HG02678 (cell line): ENCODE data around the gene DPP10.
"Not testable (repeated sequence)": the region's sequence is repeated elsewhere in the genome, so short reads cannot be mapped to it uniquely, and the experiment has no call there.

Experiments used
- ATAC-seq: cut with Tn5 transposase; IDR thresholded peaks from one replicate; pipeline ENCODE4 v1.9.1; 2021; ENCODE audit warnings: mild to moderate bottlenecking, moderate library complexity; ENCODE audit not compliant: unreplicated experiment

The DPP10 gene

DNA sequence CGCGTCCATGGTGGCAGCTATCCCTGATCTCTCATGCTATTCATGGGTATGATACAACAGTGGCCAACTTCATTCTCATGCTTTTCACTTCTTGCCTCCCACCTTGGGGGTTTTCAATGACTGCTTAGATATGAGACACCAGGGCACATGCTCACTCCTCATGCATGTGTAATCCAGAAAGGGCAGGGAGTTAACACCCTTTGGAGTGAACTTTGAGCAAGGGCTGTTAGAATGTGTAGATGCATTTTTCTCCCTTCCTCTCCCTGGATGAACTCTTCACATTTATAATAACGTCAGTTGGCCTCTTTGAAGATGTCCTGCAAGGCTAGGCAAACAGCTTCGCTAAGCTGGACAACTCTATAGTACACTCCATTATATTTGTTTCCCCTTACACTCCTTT is 56.7 kb downstream of the DPP10 start:
- no peak for ATAC-seq

DNA sequence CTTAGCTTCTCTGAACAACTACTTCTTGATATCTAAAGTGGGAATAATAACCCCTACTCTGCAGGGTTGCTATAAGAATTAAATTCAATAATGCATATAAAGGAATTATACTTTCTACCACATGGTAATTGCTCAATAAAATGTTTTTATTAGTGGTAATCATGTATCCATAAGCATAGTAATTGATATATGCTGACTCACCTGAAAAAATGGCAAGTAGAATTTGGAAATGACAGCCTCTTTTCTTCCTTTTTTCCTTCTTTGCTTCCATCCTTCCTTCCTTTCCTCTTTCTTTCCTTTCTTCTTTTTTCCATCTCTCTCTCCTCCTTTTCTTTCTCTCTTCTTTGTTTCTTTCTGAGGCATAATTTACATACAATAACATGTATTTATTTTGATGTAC is 65.3 kb downstream of the DPP10 start:
- no peak for ATAC-seq

DNA sequence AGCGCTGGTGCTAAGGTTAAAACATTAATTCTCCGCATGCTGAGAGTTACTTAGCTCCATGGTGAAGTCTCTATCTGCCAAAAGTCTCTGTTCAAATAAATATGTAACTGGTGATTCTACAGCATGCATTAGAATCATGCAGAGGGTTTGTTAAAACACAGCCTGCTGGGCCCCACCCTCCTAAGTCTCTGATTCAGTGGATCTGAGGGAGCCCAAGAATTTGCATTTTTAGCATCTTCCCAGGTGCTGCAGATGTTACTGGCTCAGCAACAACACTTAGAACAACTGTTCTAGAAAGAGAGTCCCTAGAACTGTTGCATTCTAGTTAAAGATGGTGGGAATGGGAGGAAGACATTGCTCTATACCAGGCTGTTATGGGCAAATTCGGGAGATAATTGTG is 73.4 kb downstream of the DPP10 start:
- ATAC-seq = no peak

DNA sequence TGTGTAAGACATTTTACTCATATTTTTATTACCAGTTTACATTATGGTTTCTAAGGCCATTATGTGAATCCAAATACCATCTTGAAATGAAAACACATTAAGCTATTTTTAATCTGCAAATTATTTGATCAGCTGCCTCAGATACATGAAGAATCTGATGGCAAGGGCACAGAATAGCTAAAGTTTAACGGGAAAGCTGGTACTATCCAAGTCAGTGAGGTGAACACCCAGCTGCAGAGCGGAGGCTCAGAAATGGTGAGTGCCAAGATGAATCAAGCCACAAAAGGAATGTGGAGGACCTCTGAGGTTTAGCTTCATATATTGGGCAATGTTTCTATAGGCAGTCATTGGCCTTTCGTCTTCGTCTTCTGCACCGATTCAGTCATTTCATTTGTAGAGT is 75.1 kb downstream of the DPP10 start:
- no peak for ATAC-seq

DNA sequence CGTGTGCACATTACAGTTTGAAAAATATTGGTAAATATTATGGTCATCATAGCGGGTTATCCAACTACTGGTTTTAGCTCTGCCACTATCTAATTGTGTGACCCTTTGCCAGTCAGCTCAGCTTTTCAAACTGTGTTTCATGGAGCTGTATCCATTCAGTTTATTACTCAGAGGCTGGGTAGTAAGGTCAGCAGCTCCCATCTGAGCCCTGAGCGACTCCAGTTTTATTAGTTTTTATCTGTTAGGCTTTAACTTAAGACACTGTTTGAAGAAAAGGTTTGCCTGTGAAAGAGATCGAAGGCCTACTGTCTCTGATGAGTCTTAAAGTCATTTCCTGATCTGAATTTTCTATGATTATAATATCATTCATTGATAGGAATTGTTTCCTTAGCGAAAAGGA is 76.3 kb downstream of the DPP10 start:
- no peak for ATAC-seq

DNA sequence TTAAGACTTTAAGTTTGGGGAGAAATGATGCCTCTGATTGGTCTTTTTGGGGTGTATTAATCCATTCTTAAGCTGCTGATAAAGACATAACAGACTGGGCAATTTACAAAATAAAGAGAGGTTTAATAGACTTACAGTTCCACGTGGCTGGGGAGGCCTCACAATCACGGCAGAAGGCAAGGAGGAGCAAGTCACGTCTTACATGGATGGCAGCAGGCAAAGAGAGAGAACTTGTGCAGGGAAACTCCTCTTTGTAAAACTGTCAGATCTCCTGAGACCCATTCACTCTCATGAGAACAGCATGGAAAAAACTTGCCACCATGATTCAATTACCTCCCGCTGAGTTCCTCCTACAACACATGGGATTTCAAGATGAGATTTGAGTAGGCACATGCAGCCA is 80.2 kb downstream of the DPP10 start:
- not testable (repeated sequence) for ATAC-seq

DNA sequence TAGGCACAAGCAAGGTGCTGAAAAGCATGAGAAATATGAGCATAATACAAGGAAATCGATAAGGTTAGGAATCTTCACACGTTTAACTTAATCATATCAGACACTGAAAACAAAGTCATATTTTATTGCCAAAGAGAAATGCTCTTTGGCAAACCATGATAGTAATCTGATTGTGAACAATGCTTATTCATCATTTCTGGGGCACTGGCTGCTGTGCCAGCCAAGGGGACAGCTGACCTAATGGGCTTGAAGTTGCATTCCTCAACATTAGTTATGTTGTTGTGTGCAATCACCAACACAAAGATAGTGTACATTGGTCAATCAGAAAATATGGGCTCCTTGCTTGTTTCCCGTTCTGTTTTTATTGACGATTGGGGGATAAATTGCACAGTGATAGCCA is 83.5 kb downstream of the DPP10 start:
- no peak for ATAC-seq

DNA sequence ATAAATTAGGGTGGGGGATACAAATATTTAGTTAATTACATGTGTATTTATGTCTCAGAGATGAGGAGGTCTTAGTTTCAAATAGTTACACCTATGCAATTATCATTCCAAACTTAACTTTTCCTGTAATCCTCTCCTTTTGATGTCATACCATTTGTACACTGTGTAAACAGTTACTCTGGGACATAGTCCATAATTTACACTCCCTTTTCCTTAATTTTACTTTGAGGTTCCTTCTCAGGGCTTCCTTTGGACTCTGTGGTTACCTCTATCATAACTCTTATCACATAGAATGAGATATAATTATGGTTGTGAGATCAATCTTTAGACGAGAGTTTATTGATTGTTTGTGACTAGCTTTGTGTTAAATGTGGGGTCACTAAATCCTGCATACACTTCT is 84.4 kb downstream of the DPP10 start:
- ATAC-seq = no peak

DNA sequence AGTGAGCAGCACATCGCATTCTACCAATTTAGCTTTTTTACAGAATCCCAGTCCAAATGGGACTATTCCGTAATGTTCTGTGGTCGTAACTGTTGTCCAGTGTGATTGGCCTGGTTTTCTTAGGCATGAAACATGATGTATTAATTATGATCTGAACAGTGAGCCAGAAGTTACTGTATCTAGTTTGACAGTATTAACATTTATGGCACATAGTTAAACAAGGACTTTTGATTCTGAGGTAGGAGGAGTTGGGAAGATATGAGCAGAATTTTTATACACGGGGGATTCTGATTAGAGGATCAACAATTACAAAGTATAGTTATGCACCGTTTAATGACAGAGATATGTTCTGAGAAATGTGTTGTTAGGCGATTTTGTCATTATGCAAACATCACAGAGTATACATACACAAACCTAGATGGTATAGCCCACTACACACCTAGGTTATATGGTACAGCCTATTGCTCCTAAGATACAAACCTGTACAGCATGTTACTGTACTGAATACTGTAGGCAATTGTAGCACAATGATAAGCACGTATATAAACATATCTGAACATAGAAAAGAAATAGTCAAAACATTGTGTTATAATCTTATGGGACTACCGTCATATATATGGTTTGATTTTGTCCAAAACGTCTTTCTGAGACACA is 85.0 kb downstream of the DPP10 start:
- no peak for ATAC-seq

DNA sequence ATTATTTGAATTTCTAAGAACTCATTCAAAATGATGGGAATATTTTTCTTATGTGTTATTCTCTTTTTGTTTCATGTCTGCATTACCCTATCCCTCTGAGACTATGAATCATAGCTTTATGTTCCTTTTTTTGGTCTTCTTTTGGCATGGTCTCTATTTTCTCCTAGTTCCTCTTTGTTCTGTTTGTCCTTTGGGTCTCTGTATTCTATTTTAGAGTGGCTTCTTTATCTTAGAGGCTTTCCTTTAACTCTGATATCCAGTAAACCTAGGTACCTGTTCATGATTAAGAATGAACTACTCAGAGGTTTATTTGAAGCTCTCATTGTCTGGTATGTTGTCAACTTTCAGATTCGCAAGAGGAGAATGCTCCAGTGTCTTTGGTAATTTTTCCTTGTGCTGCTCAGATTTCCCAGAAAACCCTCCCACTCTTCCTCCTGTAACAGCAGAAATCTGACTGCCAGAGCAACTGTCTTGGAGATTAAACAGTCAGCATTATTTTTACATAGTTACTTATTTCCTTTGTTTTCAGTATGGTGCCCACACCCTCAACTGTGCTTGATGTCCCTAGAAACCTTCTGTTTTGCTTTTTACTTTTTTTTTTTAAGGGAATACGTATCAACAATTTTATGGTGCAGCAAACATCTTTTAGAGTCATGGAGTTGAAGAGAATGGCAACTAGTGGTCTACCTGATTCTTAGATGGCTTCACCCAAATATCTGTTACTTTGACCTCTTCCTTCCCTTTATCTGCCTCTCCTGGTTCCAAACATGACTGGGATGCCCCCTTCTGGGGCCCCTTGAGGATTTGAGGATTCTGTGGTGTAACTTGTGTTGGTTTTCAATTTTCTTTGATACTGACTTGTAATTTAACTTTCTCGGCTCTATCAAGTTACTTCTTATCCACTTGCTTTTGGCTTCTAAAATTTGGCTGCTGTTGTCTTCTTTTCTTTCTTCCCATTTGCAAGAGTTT is 92.0 kb downstream of the DPP10 start:
- no peak for ATAC-seq

DNA sequence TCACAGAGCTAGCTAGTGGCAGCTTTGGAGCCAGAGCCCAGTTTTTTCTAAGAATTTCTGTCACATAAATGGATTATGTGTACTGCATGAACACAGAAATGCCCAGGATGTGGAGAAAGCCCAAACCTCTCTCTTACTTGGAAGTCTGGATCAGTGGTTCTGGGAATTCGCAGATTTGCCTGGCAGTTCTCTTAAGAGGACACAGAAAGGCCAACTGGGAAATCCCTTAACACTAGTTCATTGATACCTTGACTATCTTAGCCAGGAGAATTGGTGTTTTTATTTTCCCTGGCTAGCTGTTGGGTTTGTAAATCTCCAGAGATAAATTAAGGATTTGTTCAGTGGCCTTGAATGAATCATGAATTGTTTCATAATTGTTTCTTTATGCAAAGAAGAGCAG is 95.3 kb downstream of the DPP10 start:
- no peak for ATAC-seq

DNA sequence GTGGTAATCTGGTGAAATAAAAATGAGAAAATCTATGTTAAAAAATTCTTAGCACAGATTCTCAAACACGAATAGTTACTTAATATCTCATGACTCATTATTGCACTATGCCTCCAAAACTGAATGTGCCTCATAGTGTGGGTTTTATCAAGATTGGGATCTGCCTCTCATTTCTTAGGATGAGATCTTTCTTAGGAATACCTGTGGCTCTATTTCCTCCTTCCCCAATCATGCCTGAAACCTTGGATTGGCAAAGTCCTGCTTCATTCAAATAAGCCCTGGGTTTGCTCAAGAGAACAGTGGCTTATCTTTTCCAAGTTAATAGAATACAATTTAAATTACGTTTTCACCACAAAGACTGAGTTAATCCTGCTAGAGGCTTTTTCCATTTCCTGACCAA is 100.3 kb downstream of the DPP10 start:
- ATAC-seq = no peak

DNA sequence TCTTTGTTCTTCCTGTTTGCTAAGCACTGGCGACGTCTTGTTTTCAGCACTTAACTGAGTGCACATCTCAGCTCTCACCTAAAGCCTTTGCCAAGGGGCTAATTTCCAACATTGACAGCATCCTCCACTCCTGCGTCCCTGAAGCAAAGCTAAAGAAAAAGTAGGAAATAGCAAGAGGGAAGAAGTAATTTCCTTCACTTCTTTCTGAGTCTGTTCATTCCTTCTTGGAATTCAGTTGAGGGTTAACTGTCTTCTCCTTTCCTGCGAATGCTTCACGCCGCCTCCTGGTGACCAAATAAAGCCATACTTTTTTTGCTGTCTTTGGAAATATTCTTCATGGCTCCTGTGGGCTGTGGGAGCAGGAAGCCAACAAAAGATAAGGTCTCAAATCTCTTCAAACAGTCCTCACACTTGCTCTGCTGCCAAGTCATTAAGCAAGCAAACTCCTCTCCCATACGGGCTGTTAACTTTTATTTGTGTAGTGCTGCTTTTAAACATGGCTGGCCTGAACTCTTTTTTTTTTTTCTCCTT is 100.9 kb downstream of the DPP10 start:
- ATAC-seq = no peak

DNA sequence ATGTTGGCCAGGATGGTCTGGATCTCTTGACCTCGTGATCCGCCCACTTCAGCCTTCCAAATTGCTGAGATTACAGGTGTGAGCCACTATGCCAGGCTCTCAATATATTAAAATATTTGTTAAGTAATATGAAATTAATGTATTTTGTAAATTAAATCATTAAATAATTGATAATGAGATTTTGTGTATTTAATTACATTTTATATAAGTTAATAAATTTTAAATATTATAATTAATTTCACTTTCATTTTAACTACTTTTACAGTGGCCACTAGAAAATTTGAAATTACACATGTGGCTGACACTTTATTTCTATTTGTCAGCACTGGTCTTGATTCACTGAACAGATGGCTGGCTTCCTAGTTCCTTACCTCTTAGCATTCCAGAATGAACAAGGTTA is 102.6 kb downstream of the DPP10 start:
- ATAC-seq = no peak

DNA sequence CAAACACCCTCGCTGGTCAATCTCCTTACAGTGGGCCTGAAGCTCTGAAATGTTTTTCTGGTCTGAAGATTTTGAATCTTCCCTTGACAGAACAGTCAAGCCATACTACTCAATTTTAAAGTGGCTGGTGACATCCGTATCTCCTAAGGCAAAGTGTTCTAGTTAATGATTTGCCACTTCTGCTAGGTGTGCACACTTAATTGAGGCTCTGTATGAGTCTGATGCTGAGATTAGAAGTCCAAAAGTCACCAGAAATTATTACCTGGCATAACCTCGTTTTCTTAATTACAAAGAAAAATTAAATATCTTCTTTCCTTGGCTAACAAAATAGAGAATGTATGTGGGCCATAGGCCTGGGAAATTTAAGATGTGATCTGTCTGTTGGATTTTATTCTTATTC is 104.1 kb downstream of the DPP10 start:
- no peak for ATAC-seq

DNA sequence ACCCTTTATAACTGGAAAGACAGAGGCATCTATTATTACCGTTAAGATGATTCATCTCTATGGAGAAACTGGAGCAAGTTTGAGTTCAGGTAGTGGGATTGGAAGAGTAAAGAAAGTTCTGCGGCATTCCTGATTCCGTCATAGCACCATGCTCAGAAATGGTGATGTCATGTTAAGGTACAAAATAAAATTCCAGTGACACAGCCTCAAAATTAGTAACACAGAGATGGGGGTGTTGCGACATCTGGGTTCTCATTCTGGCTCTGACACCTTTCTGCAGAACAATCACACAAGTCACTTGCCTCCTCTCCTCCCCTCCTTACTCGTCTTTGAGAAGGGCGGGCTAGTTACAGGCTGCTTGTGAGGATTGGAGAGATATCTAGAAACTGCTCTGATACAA is 105.7 kb downstream of the DPP10 start:
- no peak for ATAC-seq

DNA sequence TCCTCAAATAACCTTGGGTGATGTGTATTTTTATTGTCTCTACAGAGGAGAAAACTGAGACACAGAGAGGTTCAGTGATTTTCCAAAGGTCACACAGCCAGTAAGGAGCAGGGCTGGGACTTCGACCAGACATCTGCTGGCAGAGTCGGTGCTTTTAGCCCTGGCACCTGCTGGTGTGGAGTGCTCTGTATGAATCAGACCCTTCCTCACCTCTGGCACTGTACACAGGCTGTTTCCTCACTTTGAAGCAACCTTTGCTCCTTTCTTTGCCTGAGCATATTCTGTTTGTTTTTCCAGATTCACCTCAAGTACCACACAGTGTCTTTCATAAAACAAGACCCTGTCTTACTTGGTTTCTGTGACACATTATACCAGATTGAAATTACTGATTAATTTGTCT is 107.9 kb downstream of the DPP10 start:
- ATAC-seq = no peak

DNA sequence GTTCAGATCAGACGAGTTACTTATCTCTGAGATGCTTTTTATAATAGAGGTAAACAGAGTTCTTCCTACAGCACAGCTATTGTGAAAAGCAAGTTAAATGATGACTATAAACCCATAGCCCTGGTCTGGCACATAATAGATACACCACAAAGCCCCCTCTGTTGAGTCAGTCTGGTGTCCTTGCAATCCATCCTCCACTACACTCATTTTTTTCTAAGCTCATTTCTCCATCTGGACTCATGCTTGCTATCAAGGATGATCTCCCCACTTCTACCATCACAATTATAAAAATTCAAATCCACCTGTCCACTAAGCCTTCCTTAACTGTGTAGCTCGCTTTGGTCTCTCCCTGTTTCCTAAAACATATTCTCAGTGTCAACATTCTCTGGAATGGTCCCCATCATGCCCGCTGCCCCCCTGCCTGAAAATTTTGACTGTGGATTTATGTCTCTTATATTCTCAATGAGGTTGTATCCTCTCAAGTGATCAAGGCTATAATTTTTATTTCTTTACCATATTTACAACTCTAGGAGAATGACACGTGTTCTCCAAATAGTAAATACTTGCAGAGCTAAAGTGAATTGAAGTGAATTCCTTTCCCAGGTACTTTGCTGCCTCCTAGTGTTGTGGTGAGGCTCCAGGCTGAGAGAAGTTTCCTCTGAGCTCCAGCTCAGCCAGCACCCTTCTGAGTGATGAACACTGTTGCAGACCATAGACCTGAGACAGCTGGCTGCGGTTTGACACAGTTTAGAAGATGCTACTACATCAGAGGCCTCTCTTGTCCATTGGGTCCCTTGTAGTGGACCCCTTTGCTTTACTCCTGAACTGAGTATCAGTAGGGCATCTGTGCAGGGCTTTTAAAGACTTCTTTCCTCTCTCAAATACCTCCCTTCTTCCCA is 108.7 kb downstream of the DPP10 start:
- peak; percentile 44 for ATAC-seq

DNA sequence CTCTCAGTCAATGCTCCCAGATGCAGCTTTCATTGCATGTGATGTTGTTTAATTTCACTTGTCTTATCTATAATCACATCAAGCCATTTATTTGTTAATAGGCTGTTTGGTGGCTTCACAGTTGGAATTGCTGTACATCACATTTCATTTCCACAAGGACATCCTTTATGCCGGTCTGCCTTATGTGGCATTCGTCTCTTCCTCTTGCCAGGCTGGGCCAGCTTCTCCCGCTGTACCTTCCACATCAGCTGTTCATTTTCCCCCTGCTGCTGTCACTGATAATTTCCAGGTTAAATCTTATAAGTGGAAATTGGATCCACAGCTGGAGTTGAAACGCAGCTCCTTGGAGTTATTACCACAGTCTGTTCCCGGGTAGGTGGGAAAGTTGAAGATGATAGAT is 110.6 kb downstream of the DPP10 start:
- ATAC-seq = no peak

DNA sequence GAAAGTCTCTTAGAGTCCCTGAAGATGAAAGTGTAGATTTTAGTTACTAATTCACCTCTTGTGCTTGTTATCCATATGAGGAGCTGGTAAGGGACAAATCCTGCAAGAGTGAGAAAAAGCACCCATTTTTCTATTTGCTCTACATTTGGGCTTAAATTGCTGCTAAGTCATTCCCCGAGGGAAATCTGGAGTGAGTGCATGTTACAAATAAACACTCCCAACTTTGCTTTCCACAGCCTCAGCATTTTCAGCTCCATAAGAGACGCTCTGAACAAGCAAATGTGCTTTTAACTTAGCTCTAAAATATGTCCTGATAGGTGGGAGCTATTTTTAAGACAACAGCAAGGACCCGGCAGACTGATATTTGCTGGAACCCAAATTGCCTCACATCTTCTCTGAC is 126.7 kb downstream of the DPP10 start:
- ATAC-seq = no peak

DNA sequence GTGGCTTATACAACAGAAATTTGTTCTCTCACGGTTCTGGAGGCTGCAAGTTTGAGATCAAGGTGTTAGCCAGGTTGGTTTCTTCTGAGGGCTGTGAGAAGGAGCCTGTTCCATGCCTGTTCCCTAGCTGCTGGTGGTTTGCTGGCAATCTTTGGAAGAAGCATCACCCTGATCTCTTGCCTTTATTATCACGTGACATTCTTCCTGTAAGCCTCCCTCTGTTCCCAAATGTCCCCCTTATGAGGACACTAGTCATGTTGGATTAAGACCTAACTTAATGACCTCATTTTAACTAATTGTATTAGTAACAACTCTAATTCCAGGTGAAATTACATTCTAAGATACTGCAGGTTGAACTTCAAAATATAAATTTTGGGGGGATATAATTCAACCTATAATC is 135.2 kb downstream of the DPP10 start:
- ATAC-seq = no peak
